Endothelial cell of umbilical vein (primary cell): ENCODE measurements around the gene CDK12. TPM values are rescaled to one million over a fixed set of nuclear protein-coding genes. Genes with fewer than 3 reads are reported as not detected.
"Not testable (repeated sequence)": the region's sequence is repeated elsewhere in the genome, so short reads cannot be mapped to it uniquely, and the experiment has no call there.

ENCODE experiments used
- BruUV-seq: library from RNA; stranded (reverse); fragments of 400-500 nt; replicated peaks from 2 replicates; lab custom pipeline; 2021; lab: Mats Ljungman, UMichigan
- CTCF ChIA-PET: fragments of 300-600, 350-600 bp; sonication (Branson Sonifier 250); formaldehyde crosslinking; loops from one replicate; lab custom pipeline; 2021; ENCODE audit warnings: antibody characterized with exemption, inconsistent platforms; lab: Charles Lee
- POLR2A ChIA-PET: fragments of 300-600, 350-600 bp; sonication (Branson Sonifier 250); formaldehyde crosslinking; loops from one replicate; lab custom pipeline; 2021; ENCODE audit warnings: antibody characterized with exemption, inconsistent platforms; lab: Charles Lee
- DNase-seq: peaks from one replicate; pipeline ENCODE4 v3.0.0-alpha.2; 2011; ENCODE audit warnings: low read depth, low spot score
- FAIRE-seq: peaks from 2 replicates; lab custom pipeline; 2011; peaks lifted over from hg19 to GRCh38; lab: Jason Lieb, UNC
- H2AFZ ChIP-seq: 2 replicates; pipeline ENCODE4 v1.6.0; 2012; ENCODE audit warnings: low read depth, low read length, control low read depth, inconsistent platforms
- H3K27ac ChIP-seq: 2 replicates; pipeline ENCODE4 v1.5.1; 2011; ENCODE audit warnings: low read depth, mild to moderate bottlenecking, control low read depth, low read length, moderate library complexity; ENCODE audit not compliant: insufficient read depth
- H3K27me3 ChIP-seq, 2 experiments: 2 replicates each; pipeline versions ENCODE4 v1.6.0 to v1.6.1; 2011; ENCODE audit warnings: low read length in 2 of 2, mixed read lengths in 1 of 2; ENCODE audit not compliant: control insufficient read depth in 2 of 2, insufficient read depth in 2 of 2
- H3K36me3 ChIP-seq, 2 experiments: 2 replicates in 1 of 2; 3 replicates in 1 of 2; pipeline ENCODE4 v1.5.1; 2011; ENCODE audit warnings: low read length in 2 of 2, mild to moderate bottlenecking in 1 of 2, moderate library complexity in 1 of 2; ENCODE audit not compliant: control insufficient read depth in 2 of 2, insufficient read depth in 2 of 2; ENCODE audit errors: extremely low read depth in 1 of 2
- H3K4me1 ChIP-seq: 3 replicates; pipeline ENCODE4 v1.5.1; 2011; ENCODE audit warnings: mild to moderate bottlenecking, low read length; ENCODE audit not compliant: control insufficient read depth, insufficient read depth; ENCODE audit errors: extremely low read depth
- H3K4me2 ChIP-seq: 2 replicates; pipeline ENCODE4 v1.6.1; 2011; ENCODE audit warnings: low read length, control low read depth, mixed read lengths; ENCODE audit not compliant: insufficient read depth
- H3K4me3 ChIP-seq, 3 experiments: fragments of 200-600 bp in 1 of 3; sonication (generic), shearing (Covaris generic) in 1 of 3; replicated peaks in 1 of 3; 2 replicates each; pipeline ENCODE4 v1.5.1; 2011 to 2016; ENCODE audit warnings: control low read depth in 3 of 3, low read length in 3 of 3, mild to moderate bottlenecking in 2 of 3, inconsistent platforms in 1 of 3, low read depth in 1 of 3, moderate library complexity in 1 of 3; ENCODE audit not compliant: insufficient read depth in 1 of 3
- H3K79me2 ChIP-seq: 2 replicates; pipeline ENCODE4 v1.6.0; 2012; ENCODE audit warnings: low read length, inconsistent platforms; ENCODE audit not compliant: control insufficient read depth, insufficient read depth
- H3K9ac ChIP-seq: replicated peaks from 2 replicates; pipeline ENCODE3; 2011; ENCODE audit warnings: low read length, control low read depth; ENCODE audit not compliant: insufficient read depth; ENCODE audit errors: extremely low read depth
- H3K9me1 ChIP-seq: replicated peaks from 3 replicates; pipeline ENCODE4 v1.6.0; 2011; ENCODE audit warnings: mild to moderate bottlenecking, low read length; ENCODE audit not compliant: control insufficient read depth, insufficient read depth; ENCODE audit errors: extremely low read depth
- H3K9me3 ChIP-seq: replicated peaks from 2 replicates; pipeline ENCODE4 v1.5.1; 2012; ENCODE audit warnings: low read length, inconsistent platforms; ENCODE audit not compliant: control insufficient read depth, insufficient read depth
- H4K20me1 ChIP-seq: replicated peaks from 2 replicates; pipeline ENCODE3; 2011; ENCODE audit warnings: mild to moderate bottlenecking, low read length; ENCODE audit not compliant: control insufficient read depth, insufficient read depth; ENCODE audit errors: extremely low read depth
- EZH2 ChIP-seq: IDR thresholded peaks from 2 replicates; pipeline ENCODE4 v1.6.1; 2012; ENCODE audit warnings: borderline replicate concordance, low read depth, mild to moderate bottlenecking, moderate library complexity, low read length, inconsistent platforms; ENCODE audit not compliant: severe bottlenecking
- FOS ChIP-seq: IDR thresholded peaks from 2 replicates; pipeline ENCODE4 v1.6.1; 2011; ENCODE audit warnings: mild to moderate bottlenecking, low read length, moderate library complexity, borderline replicate concordance; ENCODE audit not compliant: insufficient read depth
- GATA2 ChIP-seq: IDR thresholded peaks from 2 replicates; pipeline ENCODE4 v1.7.0; 2011; ENCODE audit warnings: low read depth, mild to moderate bottlenecking, moderate library complexity, mixed read lengths, low read length; ENCODE audit not compliant: insufficient read length, insufficient read depth
- JUN ChIP-seq: IDR thresholded peaks from 2 replicates; pipeline ENCODE4 v1.6.1; 2011; ENCODE audit warnings: borderline replicate concordance, low read depth; ENCODE audit not compliant: insufficient read length, insufficient read depth
- MYC ChIP-seq: IDR thresholded peaks from one replicate; pipeline ENCODE4 v1.6.1; 2011; ENCODE audit warnings: mild to moderate bottlenecking, low read depth, low read length
- POLR2A ChIP-seq: IDR thresholded peaks from 2 replicates; pipeline ENCODE4 v1.6.1; 2012; ENCODE audit warnings: low read depth, mild to moderate bottlenecking, control low read depth, low read length
- POLR2AphosphoS5 ChIP-seq: IDR thresholded peaks from 2 replicates; pipeline ENCODE4 v1.6.1; 2012; ENCODE audit warnings: low read depth, mild to moderate bottlenecking, control low read depth, low read length, moderate library complexity; ENCODE audit not compliant: insufficient read depth
- dilution Hi-C: fragments of 300-500 bp; cut with MboI; formaldehyde crosslinking; loops from one replicate; pipeline ENCODE4 v1.15.0; 2019; ENCODE audit warnings: low sequenced_read_pairs; ENCODE audit not compliant: extremely low pct_ligation_motif_present
- intact Hi-C: fragments of 100-400 bp; cut with micrococcal nuclease; formaldehyde crosslinking; loops from one replicate; pipeline ENCODE4 v1.10.0; 2022
- polyA plus RNA-seq, 4 experiments: library from polyadenylated mRNA; depleted of rRNA in 3 of 4; stranded (reverse) in 3 of 4; unstranded in 1 of 4; fragments of >200 nt; gene quantifications; 2 replicates each; pipeline versions ENCODE4 v1.2.1 to v1.2.3, GENCODE V29; 2011 to 2012; ENCODE audit warnings: missing spikeins in 1 of 4
- total RNA-seq: library from RNA; stranded (reverse); gene quantifications from 2 replicates; pipeline ENCODE4 v1.2.3, GENCODE V29; 2021
- TF ChIP-seq, protein P1 (sequence below): IDR thresholded peaks from 2 replicates; pipeline ENCODE4 v1.6.1; 2011; ENCODE audit not compliant: insufficient read depth, insufficient read length
- TF ChIP-seq, protein P2 (sequence below), 2 donors: IDR thresholded peaks; 1 replicate in 1 of 2; 2 replicates in 1 of 2; pipeline ENCODE4 v1.5.1; 2011; ENCODE audit warnings: low read length in 2 of 2, mild to moderate bottlenecking in 2 of 2, moderate library complexity in 2 of 2, control low read depth in 1 of 2, inconsistent platforms in 1 of 2, low read depth in 1 of 2; ENCODE audit not compliant: insufficient read depth in 1 of 2; ENCODE audit errors: extremely low read depth in 1 of 2

The CDK12 gene
- total and polyA plus RNA-seq, 2 donors (not counting 3 experiments of a cell fraction or from before 2014, with no cell fraction given) = 14.2 to 55.4 TPM

DNA sequence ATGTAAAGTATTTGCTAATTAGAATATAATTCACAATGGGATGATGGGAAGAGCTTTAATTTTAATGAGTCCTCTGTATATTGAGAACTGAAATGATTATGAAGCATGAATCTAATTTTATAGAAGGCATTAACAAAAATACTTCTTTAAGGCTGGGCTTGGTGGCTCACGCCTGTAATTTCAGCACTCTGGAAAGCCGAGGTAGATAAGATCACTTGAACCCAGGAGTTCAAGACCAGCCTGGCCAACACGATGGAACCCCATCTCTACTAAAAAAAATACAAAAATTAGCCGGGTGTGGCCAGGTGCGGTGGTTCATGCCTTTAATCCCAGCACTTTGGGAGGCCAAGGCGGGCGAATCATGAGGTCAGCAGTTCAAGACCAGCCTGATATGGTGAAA, 12.0 kb downstream of the CDK12 start:
- Histone ChIP-seq H3K79me2 (peaks cover 16% of the 10 kb centered on the region), H3K4me3 (no peak overlapping the region), H3K27ac (no peak overlapping the region), H4K20me1 (no peaks in the 10 kb centered on the region), H3K4me2 (no peak overlapping the region), H2AFZ (no peak overlapping the region), H3K9ac (no peak overlapping the region), H3K9me3 (no peaks in the 10 kb centered on the region), H3K9me1 (no peaks in the 10 kb centered on the region), H3K27me3 (no peaks in the 10 kb centered on the region), H3K4me1 (no peaks in the 10 kb centered on the region), H3K36me3 (peaks cover 10 to 14% of the 10 kb centered on the region in 2 experiments)
- intact Hi-C loops (no loop called here), dilution Hi-C loops (no loop called here)
- ChIA-PET CTCF (interaction anchor here (1.8 kb wide), 1 partner anchor 11 kb away, joined by 4 read pairs; no protein-coding TSS in a partner anchor), POLR2A (no interaction called here)
- TF ChIP-seq EZH2 = no peak
- no peak for TF ChIP-seq FOS
- TF ChIP-seq, protein P1, sequence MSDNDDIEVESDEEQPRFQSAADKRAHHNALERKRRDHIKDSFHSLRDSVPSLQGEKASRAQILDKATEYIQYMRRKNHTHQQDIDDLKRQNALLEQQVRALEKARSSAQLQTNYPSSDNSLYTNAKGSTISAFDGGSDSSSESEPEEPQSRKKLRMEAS = no peak
- no peak for TF ChIP-seq GATA2
- no peak for TF ChIP-seq MYC
- no peak for TF ChIP-seq POLR2A
- no peak for TF ChIP-seq POLR2AphosphoS5
- no peak for TF ChIP-seq JUN
- TF ChIP-seq, protein P2, sequence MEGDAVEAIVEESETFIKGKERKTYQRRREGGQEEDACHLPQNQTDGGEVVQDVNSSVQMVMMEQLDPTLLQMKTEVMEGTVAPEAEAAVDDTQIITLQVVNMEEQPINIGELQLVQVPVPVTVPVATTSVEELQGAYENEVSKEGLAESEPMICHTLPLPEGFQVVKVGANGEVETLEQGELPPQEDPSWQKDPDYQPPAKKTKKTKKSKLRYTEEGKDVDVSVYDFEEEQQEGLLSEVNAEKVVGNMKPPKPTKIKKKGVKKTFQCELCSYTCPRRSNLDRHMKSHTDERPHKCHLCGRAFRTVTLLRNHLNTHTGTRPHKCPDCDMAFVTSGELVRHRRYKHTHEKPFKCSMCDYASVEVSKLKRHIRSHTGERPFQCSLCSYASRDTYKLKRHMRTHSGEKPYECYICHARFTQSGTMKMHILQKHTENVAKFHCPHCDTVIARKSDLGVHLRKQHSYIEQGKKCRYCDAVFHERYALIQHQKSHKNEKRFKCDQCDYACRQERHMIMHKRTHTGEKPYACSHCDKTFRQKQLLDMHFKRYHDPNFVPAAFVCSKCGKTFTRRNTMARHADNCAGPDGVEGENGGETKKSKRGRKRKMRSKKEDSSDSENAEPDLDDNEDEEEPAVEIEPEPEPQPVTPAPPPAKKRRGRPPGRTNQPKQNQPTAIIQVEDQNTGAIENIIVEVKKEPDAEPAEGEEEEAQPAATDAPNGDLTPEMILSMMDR (IDR thresholded peaks at IDR 0.05; ENCODE audit: extremely low read depth in 1 of 2, insufficient read depth in 1 of 2, low read depth in 1 of 2, low read length in 2 of 2) = no peak
- DNase-seq (no peak), FAIRE-seq (no peak)
- no TSS peak for BruUV-seq

DNA sequence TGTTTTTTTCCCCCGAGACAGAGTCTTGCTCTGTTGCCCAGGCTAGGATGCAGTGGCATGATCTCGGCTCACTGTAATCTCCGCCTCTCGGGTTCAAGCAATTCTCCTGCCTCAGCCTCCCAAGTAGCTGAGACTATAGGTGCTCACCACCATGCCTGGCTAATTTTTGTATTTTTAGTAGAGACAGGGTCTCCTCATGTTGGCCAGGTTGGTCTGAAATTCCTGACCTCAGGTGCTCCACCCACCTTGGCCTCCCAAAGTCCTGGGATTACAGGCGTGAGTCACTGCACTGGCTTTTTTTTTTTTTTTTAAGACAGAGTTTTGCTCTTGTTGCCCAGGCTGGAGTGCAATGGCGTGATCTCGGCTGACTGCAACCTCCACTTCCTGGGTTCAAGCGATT, 18.3 kb downstream of the CDK12 start:
- H3K9me3 ChIP-seq, H3K79me2 ChIP-seq, H3K27ac ChIP-seq, BruUV-seq, H3K4me1 ChIP-seq, DNase-seq, dilution Hi-C loops, H3K4me3 ChIP-seq, H3K4me2 ChIP-seq, H3K9ac ChIP-seq, FAIRE-seq, H3K9me1 ChIP-seq, H3K27me3 ChIP-seq, H2AFZ ChIP-seq, H4K20me1 ChIP-seq, H3K36me3 ChIP-seq: not testable (repeated sequence)
- ChIA-PET CTCF (interaction anchor here (0.8 to 2.1 kb wide), 4 partner anchors 15 to 142 kb away, joined by 3 to 5 read pairs (median 4); partner anchors contain the start of gene CDK12), POLR2A (interaction anchor here (0.6 kb wide), 1 partner anchor 605 kb away, joined by 3 read pairs; no protein-coding TSS in a partner anchor)
- intact Hi-C loops = loop anchor here (5.0 kb wide), 1 partner anchor 343 kb away; no protein-coding TSS in a partner anchor
